NCI-H345 (cell line): ENCODE measurements around the gene DZIP3.

Source experiments
- DNase-seq: peaks from one replicate; lab custom pipeline; 2025; lab: John Stamatoyannopoulos, UW

Gene DZIP3

DNA sequence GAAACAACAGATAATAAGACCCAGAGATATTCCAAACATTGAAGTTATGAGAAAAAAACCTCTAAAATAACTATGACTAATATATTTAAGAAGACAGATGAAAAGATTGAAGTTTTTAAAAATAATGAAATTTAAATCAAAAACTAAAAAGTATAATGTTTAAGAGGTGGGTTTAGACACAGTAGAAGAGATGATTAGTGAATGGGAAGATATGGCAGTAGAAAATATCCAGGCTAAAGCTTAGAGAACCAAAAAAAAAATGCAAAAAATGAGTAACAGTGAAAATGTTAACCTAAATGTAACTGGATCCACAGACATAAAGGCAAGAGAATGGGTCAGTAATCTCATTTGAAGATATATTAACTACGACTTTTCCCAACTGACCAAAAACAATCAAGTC, 115.5 kb downstream of the DZIP3 start:
- DNase-seq: no peak

DNA sequence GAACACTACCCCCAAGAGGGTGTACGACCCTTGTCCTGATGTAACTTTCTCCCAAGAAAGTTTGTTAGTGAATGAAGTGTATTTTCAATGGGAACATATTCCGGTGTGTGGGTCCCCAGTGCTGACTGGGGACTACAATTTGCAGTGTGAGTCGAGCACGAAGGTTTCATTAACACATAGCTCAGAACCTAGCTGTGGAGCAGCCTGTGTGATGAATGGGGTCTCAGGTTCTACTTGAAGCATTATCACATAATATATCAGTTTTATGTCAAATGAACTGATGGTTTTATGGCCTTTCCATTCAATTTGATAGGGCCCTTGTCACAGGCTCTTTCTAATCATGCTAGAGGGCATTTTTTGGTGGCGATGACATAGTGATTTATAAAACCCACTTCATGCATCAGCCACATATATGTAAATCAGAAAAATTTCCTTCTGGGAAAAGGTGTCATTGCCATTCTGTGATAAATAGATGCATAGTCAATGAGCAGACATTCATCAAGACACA, 123.5 kb downstream of the DZIP3 start:
- no peak for DNase-seq

GRCh38 chr3:108713816-108714215, 124.3 kb downstream of the DZIP3 start:
- DNase-seq: no peak

GRCh38 chr3:108718454-108718853, 128.9 kb downstream of the DZIP3 start:
- DNase-seq: no peak

GRCh38 chr3:108719178-108719806, 129.8 kb downstream of the DZIP3 start:
- no peak for DNase-seq

- DNase-seq: no peak
Observed at GRCh38 chr3:108722724-108723123, 133.2 kb downstream of the DZIP3 start.

- no peak for DNase-seq
Observed at GRCh38 chr3:108724101-108724500, 134.6 kb downstream of the DZIP3 start.

DNA sequence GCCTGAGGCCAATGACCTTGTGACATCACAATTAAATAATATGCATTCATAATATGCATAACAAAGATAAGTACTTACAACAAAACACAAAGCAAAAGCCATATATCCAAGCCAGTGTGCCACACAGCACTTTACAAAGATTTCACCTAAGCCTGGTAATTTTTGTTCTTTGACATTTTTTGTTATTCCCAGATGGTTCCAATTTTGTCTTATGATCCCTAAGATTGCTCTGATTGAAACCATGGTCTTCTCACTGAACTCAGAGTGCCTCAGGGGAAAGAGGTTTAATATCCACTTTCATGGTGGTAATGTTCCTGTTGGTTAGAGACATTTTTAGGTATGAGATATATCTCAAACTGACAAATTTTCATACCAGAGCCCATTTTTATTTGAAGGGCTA, 138.6 kb downstream of the DZIP3 start:
- no peak for DNase-seq

DNA sequence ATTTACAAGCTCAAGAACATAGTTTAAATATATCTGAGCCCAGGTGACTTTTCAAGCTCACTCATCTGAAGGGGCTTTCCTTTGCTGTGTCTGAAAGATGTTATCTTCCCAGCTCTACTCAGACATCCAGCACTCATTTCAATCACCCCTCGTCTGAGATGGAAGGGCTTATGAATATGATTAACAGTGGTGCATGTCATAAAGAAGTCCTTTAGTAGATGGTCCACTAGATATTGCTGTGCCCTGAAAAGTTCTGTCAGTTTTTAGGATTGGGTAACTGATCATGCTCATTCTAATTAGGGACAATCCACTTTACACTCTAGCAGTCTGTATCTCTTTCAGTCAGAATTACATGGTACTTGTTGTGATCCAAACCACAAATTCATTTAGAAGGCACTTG, 139.4 kb downstream of the DZIP3 start:
- no peak for DNase-seq

GRCh38 chr3:108736821-108737220, 147.3 kb downstream of the DZIP3 start:
- DNase-seq: no peak

DNA sequence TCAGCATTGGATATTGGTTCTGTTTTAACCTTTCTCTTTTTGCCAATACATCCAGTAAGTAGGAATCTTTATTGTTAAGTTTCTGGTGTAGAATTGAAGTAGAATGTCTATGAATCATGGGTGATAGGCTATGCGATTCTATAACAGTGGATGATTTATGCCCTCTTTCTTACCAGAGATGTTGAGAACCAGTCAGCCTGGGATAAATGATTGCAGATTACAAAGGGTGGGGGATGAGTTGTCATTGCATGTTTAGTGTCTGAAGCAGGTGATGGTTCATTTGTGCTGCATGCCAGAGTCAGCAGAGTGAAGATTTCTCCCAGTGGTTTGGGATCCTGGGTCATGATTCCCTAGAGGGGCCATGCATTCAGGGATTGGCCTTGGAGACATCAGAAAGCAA, 153.4 kb downstream of the DZIP3 start:
- DNase-seq: no peak
